HG02763 (cell line): ENCODE results near the gene ENO3.
"Not testable (repeated sequence)": the region's sequence is repeated elsewhere in the genome, so short reads cannot be mapped to it uniquely, and the experiment has no call there.

Source experiments
- ATAC-seq: cut with Tn5 transposase; IDR thresholded peaks from one replicate; pipeline ENCODE4 v1.9.1; 2021; ENCODE audit warnings: mild to moderate bottlenecking, moderate library complexity; ENCODE audit not compliant: unreplicated experiment

ENO3 gene

DNA sequence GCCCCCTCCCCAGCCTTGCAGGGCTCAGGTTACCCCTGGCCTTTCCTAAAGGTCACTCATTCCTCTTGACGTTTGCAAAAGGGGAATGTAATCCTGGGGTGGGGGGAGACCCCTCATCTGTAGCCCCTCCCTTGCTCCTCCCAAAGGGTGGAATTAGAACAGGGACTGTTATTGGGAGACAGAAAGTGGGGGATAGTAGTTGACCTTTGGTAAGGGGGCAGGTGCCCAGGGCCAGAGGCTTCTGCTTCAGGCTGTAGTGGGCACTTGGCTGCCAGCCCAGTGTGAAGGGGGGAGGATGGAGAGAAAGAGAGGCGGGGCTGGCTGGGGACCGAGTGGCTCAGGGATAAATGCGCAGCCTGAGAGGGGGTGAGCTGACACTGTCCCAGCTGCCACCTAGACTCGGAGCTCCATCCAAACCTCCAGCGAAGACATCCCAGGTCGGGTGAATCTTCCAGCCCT is at the start of gene ENO3:
ENO3 (plus strand) TSS at position 374 of the 459 bp plus-strand sequence. CDS start 711 bp downstream, outside the sequence.
- ATAC-seq = no peak

DNA sequence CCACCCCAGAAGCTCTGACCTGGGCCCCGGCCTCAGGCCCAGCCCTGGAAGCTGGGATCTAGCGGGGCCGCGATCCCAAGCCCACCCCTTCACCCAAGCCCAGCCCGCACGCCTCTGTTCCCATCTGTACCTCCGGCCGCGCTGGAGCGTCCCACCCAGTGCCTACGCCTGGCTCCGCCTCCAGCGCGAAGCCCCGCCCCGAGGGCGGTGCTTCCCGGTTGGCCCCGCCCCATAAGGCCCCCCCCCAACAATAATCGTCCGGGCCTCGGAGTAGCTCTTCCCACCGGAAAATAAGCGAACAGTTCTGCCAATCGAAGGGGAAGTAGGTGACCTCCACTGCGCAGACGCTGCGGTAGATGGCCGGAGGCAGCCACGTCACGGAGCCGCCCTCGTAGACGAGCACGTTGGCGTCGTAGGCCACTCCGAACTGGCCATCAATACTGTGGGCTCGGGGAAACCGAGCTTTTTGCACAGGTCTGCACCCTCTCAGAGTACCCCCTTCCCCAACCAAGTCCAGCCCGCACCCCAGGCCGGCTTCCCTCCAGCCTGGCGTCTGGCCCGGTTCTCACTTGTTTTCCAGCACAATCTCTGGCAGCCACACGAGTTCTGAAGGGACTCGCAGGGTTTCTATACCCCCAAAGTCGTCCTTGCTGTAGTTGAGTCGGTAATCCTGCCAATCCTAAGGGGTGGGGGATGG is 49.1 kb upstream of the ENO3 start:
- ATAC-seq = no peak

DNA sequence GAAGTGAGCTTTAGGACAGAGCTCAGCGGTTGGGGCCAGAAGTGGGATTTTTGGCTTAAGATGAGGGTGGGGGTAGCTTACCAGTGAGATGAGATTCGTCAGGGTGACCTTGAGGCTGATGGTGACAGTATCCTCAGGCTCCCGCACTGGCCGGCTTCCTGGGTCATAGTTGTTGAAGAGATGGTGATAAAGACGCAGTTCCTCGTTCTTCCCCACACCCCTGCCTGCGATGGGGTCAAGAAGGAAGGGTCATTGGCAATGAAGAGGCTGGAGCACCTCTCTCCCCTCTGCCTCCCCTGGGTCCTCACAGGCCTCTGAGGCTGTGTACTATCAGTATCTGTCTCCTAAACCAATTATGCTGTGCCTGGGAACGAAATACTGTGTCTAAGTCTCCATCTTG is 48.4 kb upstream of the ENO3 start:
- no peak for ATAC-seq

DNA sequence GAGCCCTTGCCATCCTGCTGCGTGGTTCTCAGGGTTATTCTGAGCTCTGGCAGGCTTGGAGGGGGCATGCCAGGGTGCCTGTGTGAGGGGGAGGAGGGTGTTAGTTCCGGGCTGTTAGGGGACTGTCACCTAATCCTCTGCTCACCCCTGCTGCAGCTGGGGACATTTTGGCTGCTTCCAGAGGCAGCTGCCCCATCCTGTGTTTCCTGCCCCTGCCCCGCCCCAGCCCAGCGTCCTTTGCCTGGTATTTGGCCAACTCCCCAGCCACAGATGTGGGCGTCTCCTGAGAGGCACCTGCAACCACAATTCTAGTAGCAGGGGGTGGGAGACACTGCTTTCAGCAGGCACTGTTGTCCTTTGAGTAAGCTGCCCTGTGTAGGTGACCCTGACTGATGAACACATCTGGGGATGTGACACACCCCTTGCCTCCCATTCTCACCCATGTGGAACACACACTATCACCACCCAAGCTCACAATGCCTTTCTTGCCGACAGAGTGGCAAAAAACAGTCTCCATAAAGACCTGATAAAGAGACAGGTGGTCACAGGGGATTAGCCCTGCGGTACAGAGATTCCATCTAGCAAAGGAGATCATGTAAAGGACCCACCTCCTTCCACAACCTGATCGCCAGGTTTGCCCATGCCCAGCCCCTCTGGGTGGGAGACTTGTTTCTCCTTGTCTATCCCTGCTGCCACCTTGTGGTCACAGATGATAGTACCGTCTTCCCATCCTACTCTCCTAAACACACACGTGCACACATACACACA is 47.7 kb upstream of the ENO3 start, which contains the start of gene CHRNE:
CHRNE (minus strand) TSS at position 48 of the 768 bp plus-strand sequence; CDS start at position 13, 35 bp downstream.
- no peak for ATAC-seq

DNA sequence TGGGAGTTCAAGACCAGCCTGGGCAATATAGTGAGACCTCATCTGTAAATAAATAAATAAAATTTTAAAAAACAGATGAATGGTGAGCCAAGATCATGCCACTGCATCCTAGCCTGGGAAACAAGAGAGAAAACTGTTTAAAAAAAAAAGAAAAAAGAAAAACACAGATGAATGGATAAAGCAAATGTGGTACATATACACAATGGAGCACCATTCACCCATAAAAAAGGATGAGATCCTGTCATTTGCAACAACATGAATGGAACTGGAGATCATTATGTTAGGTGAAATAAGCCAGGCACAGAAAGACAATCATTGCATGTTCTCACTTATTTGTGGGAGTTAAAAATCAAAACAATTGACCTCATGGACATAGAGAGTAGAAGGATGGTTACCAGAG is 44.3 kb upstream of the ENO3 start:
- not testable (repeated sequence) for ATAC-seq

DNA sequence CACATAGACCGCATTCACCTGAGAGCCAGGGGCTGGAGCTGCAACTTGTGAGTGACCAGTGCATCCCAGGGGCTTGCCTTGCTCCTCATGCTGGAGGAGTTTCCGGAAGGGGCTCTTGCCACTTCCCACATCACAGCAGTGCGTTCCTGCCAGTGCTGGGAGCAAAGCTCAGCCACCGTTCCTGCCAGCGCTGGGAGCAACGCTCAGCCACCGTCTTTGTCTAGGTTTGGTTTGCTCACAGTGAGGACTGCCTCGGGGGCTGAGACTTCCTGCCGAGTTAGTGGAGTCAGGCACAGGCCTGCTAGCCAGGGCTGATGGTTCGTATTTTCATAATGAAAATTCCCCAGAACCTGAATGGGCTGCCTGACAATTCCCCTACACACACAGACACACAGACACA is 42.6 kb upstream of the ENO3 start:
- no peak for ATAC-seq

DNA sequence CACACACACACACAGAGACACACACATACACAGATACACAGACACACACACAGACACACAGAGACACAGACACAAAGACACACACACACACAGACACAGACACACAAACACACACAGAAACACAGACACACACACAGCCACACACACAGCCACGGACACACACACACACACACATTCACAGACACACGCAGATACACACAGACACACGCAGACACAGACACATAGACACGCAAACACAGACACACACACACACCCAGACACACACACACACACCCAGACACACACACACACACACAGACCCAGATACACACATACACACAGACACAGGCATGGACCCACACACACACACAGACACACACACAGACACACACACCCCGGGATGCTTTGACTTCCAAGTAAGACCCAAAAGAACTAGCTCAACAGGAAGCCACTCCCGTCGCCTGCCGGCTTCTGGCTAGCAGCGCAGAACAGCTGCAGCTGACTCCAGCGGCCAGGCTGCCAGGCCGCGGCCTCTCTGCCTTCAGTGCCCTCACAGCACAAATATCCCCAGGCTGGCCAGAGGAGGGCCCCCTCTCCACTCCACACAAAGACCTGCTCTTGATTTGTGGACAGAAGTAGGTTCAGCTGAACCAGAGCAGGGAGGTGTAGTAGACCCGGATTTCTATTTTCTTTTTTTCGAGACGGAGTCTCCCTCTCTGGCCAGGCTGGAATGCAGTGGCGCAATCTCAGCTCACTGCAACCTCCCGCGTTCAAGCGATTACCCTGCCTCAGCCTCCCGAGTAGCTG is 42.0 kb upstream of the ENO3 start:
- ATAC-seq = no peak

DNA sequence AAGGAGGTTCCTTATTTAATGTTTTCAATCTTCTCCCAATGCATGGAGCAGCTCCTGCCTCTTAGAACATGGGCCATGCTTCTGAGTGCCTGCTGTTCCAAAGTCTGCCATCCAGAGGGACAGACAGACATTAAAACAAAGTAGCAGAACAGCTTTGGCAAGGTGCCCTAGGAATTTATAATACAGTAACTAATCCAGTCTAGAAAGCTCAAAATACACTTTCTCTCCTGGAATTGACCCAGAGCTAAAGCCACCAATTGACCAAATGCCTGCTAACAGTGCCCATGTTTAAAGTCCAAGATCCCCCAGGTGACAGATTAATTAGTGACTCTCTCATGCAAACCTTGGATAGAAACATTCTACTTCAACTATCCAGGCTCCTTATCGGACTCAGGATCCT is 36.9 kb upstream of the ENO3 start:
- ATAC-seq = no peak

DNA sequence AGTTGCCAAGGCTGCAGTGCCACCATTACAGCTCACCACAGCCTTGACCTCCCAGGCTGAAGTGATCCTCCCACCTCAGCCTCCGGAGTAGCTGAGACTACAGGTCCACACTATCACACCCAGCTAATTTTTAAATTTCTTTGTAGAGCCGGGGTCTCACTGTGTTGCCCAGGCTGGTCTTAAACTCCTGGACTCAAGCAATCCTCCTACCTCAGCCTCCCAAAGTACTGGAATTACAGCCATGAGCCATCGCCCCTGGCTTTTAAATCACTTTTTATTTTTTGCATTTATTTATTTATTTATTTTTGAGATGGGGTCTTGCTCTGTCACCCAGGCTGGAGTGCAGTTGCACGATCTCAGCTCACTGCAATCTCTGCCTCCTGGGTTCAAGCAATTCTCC is 36.4 kb upstream of the ENO3 start:
- not testable (repeated sequence) for ATAC-seq

DNA sequence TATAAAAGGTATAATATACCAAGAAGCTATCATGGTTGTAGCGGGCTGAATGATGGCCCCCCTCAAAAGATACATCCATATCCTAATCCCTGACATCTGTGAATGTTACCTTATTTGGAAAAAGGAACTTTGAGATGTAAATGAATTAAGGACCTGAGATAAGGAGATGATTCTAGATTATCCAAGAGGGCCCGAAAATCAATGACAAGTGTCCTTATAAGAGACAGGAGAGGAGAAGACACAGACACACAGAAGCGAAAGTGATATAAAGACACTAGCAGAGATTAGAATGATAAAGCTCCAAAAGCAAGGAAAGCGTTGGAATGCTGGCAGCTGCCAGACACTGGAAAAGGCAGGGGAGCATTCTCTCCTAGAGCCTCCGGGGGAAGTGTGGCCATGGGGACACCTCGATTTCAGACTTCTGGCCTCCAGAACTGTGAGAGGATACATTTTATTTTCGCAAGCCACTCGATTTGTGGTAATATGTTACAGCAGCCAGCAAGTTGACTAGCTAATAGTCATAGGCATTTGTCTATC is 31.3 kb upstream of the ENO3 start:
- ATAC-seq = no peak

DNA sequence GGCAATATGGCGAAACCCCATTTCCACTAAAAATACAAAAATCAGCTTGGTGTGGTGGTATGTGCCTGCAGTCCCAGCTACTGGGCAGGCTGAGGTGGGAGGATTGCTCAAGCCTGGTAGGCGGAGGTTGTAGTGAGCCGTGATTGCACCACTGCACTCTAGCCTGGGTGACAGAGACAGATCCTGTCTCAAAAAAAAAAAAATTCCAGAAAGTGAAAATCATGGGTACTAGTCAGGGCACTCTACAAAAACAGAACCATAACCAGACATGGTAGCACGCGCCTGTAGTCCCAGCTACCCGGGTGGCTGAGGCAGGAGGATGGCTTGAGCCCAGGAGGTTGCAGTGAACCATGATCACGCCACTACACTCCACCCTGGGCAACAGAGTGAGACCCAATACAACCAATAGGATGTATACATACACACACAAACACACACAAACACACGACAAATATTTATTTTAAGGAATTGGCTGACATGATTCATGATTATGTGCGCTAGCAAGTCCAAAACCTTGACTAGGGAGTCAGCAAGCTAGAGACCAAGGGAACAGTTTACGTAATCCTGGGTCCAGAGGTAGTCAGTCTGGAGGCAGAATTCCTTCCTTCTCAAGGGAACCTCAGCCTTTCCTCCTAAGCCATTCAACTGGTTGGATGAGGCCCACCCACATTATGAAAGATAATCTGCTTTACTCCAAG is 30.4 kb upstream of the ENO3 start:
- no peak for ATAC-seq

DNA sequence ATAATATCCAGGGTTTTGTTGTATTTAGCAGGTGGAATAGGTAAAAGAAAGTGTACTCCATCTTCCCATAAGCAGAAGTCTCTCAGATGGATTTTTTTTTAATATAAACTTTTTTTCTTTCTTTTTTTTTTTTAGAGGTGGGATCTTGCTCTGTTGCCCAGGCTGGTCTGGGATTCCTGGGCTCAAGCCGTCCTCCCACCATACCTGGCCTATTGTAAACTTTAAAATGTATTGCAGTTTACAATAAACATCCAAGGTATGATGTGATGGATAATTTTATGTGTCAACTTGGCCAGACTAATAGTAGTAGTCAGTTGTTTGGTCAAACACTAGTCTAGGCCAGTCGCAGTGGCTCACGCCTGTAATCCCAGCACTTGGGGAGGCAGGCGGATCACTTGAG is 29.6 kb upstream of the ENO3 start:
- no peak for ATAC-seq

DNA sequence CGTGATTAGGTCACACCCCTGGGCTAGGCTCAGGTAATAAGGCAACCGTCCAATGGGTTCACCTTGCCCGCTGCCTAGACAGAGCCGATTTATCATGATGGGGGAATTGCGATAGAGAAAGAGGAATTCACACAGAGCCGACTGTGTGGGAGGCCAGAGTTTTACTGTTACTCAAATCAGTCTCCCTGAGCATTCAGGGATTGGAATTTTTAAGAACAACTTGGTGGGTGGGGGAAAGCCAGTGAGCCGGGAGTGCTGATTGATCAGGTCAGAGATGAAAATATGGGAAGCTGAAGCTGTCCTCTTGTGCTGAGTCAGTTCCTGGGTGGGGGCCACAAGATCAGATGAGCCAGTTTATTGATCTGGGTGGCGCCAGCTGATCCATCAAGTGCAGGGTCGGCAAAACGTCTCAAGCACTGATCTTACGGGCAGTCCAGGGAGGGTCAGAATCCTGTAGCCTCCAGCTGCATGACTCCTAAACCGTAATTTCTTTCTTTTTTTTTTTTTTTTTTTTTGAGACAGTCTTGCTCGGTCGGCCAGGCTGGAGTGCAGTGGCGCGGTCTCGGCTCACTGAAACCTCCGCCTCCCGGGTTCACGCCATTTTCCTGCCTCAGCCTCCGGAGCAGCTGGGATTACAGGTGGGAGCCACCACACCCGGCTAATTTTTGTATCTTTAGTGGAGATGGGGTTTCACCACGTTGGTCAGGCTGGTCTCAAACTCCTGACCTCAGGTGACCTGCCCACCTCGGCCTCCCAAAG is 24.2 kb upstream of the ENO3 start:
- not testable (repeated sequence) for ATAC-seq

DNA sequence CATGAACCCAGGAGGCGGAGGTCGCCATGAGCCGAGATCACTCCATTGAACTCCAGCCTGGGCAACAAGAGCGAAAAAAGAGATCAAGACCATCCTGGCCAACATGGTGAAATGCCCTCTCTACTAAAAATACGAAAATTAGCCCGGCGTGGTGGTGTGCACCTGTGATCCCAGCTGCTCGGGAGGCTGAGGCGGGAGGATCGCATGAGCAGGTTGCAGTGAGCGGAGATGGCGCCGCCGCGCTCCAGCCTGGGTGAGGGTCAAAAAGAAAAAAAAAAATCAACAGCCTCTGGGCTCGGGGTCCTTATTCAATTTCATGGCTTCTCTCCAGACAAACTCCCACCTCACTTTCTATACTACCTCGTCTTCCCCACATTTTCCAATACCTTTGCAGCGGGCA is 22.0 kb upstream of the ENO3 start:
- no peak for ATAC-seq

DNA sequence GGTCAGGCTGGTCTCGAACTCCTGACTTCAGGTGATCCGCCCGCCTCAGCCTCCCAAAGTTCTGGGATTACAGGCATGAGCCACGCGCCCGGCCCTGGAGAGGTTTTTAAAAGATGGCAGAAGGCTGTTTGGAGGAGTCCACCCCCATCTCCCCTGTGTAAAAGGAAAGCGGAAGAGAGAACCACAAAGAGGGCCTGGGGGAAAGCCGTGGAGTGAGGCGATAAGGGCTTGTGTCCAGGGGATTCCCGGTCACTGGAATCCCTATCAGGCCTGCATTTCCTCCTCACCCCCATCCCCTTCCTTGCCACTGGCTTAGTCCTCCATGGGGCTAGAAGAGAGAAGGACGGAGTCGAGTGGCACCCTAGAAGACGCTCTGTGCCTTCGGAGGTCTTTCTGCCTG is 19.0 kb upstream of the ENO3 start, which contains the start of gene GP1BA:
GP1BA (plus strand) TSS at position 315 of the 400 bp plus-strand sequence. CDS start 328 bp downstream, outside the sequence.
- no peak for ATAC-seq

DNA sequence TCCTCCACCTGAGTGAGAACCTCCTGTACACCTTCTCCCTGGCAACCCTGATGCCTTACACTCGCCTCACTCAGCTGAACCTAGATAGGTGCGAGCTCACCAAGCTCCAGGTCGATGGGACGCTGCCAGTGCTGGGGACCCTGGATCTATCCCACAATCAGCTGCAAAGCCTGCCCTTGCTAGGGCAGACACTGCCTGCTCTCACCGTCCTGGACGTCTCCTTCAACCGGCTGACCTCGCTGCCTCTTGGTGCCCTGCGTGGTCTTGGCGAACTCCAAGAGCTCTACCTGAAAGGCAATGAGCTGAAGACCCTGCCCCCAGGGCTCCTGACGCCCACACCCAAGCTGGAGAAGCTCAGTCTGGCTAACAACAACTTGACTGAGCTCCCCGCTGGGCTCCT is 18.2 kb upstream of the ENO3 start:
- no peak for ATAC-seq

DNA sequence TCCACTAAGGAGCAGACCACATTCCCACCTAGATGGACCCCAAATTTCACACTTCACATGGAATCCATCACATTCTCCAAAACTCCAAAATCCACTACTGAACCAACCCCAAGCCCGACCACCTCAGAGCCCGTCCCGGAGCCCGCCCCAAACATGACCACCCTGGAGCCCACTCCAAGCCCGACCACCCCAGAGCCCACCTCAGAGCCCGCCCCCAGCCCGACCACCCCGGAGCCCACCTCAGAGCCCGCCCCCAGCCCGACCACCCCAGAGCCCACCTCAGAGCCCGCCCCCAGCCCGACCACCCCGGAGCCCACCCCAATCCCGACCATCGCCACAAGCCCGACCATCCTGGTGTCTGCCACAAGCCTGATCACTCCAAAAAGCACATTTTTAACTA is 17.3 kb upstream of the ENO3 start:
- ATAC-seq = no peak

DNA sequence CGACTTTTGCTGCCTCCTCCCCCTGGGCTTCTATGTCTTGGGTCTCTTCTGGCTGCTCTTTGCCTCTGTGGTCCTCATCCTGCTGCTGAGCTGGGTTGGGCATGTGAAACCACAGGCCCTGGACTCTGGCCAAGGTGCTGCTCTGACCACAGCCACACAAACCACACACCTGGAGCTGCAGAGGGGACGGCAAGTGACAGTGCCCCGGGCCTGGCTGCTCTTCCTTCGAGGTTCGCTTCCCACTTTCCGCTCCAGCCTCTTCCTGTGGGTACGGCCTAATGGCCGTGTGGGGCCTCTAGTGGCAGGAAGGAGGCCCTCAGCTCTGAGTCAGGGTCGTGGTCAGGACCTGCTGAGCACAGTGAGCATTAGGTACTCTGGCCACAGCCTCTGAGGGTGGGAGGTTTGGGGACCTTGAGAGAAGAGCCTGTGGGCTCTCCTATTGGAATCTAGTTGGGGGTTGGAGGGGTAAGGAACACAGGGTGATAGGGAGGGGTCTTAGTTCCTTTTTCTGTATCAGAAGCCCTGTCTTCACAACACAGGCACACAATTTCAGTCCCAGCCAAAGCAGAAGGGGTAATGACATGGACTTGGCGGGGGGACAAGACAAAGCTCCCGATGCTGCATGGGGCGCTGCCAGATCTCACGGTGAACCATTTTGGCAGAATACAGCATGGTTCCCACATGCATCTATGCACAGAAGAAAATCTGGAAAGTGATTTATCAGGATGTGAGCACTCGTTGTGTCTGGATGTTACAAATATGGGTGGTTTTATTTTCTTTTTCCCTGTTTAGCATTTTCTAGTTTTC is 16.5 kb upstream of the ENO3 start:
- ATAC-seq = no peak

DNA sequence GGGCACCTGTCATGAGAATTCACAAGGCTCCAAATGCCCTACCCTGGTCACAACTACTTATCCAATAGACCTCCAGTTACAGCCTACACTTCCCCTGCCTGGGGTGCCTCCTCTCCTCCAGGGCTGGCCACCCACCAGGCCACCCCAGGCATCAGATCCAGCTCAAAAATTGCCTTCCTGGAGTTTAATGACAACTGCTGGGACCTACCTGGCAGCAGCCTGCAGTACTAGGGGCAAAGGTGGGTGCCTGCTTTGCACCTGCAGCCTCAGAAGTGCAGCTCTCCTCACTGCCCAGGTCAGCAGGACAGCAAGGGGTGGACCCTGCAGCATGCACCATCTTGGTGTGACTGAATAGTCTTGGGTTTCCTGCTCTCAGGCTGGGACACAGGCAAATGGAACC is 15.3 kb upstream of the ENO3 start:
- no peak for ATAC-seq
